ENCODE results near the gene DNAAF1. TPM values are rescaled to one million over a fixed set of nuclear protein-coding genes. Genes with fewer than 3 reads are reported as not detected.

DNAAF1 gene
- total RNA-seq, 1 donor from 2014 or later, result 0.11 TPM

DNA sequence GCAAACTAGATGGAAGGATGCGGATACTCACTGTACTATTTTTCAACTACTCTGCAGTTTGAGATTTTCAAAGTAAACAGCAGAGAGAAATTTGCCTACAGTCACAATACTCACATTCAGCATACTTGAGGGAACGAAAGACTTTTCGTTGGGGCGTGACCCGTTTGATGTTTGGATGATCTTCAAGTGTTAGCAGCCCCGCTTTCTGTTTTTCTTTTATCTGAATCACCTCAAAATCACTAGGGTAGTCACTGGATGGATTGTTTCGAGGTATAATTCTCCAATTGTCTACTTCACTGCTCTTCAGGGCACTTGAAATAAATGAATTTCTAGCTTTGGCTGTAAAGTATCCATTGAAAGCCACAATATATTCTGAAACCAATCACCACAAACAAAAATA is 46.2 kb upstream of the DNAAF1 start:
- DNase-seq (ENCODE audit: low spot score), result no peak
- no peak overlapping the region for H3K9ac ChIP-seq
- H3K4me1 Mint-ChIP-seq, result no peaks in the 10 kb centered on the region
- H3K4me1 ChIP-seq, result no peaks in the 10 kb centered on the region
- peaks cover 8% of the 10 kb centered on the region for H4K20me1 ChIP-seq (ENCODE audit: low read depth)
- no peak overlapping the region for H3K4me3 ChIP-seq
- H3K9me3 ChIP-seq (ENCODE audit: low read depth), result no peaks in the 10 kb centered on the region
- H3K9me3 Mint-ChIP-seq, result no peaks in the 10 kb centered on the region
- TF ChIP-seq EZH2phosphoT487 (IDR thresholded peaks at IDR 0.05) (no peak), CTCF (IDR thresholded peaks at IDR 0.05) (no peak), EZH2 (IDR thresholded peaks at IDR 0.05) (no peak)
- no peak overlapping the region for H3K4me2 ChIP-seq
- no peak overlapping the region for H3K27ac Mint-ChIP-seq
- H3K36me3 Mint-ChIP-seq, result peaks cover 12% of the 10 kb centered on the region
- no peak overlapping the region for H3K4me3 Mint-ChIP-seq
- no peak overlapping the region for H3K27ac ChIP-seq
- H3F3A ChIP-seq (ENCODE audit: low read depth), result no peaks in the 10 kb centered on the region
- H2AFZ ChIP-seq (replicated peaks), result no peak overlapping the region
- no peaks in the 10 kb centered on the region for H3K36me3 ChIP-seq
- peaks cover 28% of the 10 kb centered on the region for H3K79me2 ChIP-seq (ENCODE audit: low read depth)
- no peaks in the 10 kb centered on the region for H3K27me3 ChIP-seq
- H3K27me3 Mint-ChIP-seq (ENCODE audit: insufficient read depth, low read depth), result no peaks in the 10 kb centered on the region

- no peaks in the 10 kb centered on the region for H3K27me3 Mint-ChIP-seq (ENCODE audit: insufficient read depth, low read depth)
- no peaks in the 10 kb centered on the region for H3K4me1 ChIP-seq
- no peaks in the 10 kb centered on the region for H3K36me3 ChIP-seq
- H3F3A ChIP-seq (ENCODE audit: low read depth), result no peaks in the 10 kb centered on the region
- H3K79me2 ChIP-seq (ENCODE audit: low read depth), result peaks cover 73% of the 10 kb centered on the region
- no peaks in the 10 kb centered on the region for H3K9me3 ChIP-seq (ENCODE audit: low read depth)
- no peak overlapping the region for H3K27ac Mint-ChIP-seq
- H2AFZ ChIP-seq (replicated peaks), result no peak overlapping the region
- H3K27me3 ChIP-seq, result no peaks in the 10 kb centered on the region
- peaks cover 47% of the 10 kb centered on the region for H4K20me1 ChIP-seq (ENCODE audit: low read depth)
- DNase-seq (ENCODE audit: low spot score), result no peak
- no peak for TF ChIP-seq EZH2phosphoT487 (IDR thresholded peaks at IDR 0.05)
- no peak for TF ChIP-seq EZH2 (IDR thresholded peaks at IDR 0.05)
- no peak for TF ChIP-seq CTCF (IDR thresholded peaks at IDR 0.05)
- no peaks in the 10 kb centered on the region for H3K9me3 Mint-ChIP-seq
- no peak overlapping the region for H3K9ac ChIP-seq
- no peak overlapping the region for H3K4me3 ChIP-seq
- peaks cover 11% of the 10 kb centered on the region for H3K4me1 Mint-ChIP-seq
- H3K36me3 Mint-ChIP-seq, result peaks cover 11% of the 10 kb centered on the region
- no peak overlapping the region for H3K4me3 Mint-ChIP-seq
- H3K27ac ChIP-seq, result no peak overlapping the region
- H3K4me2 ChIP-seq, result no peak overlapping the region
Measured at GRCh38 chr16:84103678-84104077, 41.4 kb upstream of the DNAAF1 start.

GRCh38 chr16:84104231-84104630 is 40.9 kb upstream of the DNAAF1 start:
- Mint-ChIP-seq H3K36me3 (peaks cover 7% of the 10 kb centered on the region), H3K4me1 (peaks cover 11% of the 10 kb centered on the region), H3K27ac (no peak overlapping the region), H3K9me3 (no peaks in the 10 kb centered on the region), H3K27me3 (ENCODE audit: insufficient read depth, low read depth) (no peaks in the 10 kb centered on the region), H3K4me3 (no peak overlapping the region)
- no peak overlapping the region for H3K9ac ChIP-seq
- TF ChIP-seq EZH2 (IDR thresholded peaks at IDR 0.05) (no peak), CTCF (IDR thresholded peaks at IDR 0.05) (no peak), EZH2phosphoT487 (IDR thresholded peaks at IDR 0.05) (no peak)
- no peak overlapping the region for H3K27ac ChIP-seq
- H3F3A ChIP-seq (ENCODE audit: low read depth), result no peaks in the 10 kb centered on the region
- DNase-seq (ENCODE audit: low spot score), result no peak
- H3K36me3 ChIP-seq, result no peaks in the 10 kb centered on the region
- H3K4me3 ChIP-seq, result no peak overlapping the region
- no peaks in the 10 kb centered on the region for H3K4me1 ChIP-seq
- H4K20me1 ChIP-seq (ENCODE audit: low read depth), result peaks cover 51% of the 10 kb centered on the region
- H3K79me2 ChIP-seq (ENCODE audit: low read depth), result peaks cover 79% of the 10 kb centered on the region
- no peaks in the 10 kb centered on the region for H3K27me3 ChIP-seq
- H3K9me3 ChIP-seq (ENCODE audit: low read depth), result no peaks in the 10 kb centered on the region
- no peak overlapping the region for H3K4me2 ChIP-seq
- H2AFZ ChIP-seq (replicated peaks), result no peak overlapping the region
